ENCODE results near the gene DSCAM.

- no peak for TF ChIP-seq POLR2AphosphoS5 (IDR thresholded peaks at IDR 0.05; ENCODE audit: low read depth, low read length)
- no peak for TF ChIP-seq TAF1 (IDR thresholded peaks at IDR 0.05; ENCODE audit: borderline replicate concordance, low read depth, low read length)
- TF ChIP-seq POLR2A (IDR thresholded peaks at IDR 0.05; ENCODE audit: low read depth, low read length) = no peak
Measured at GRCh38 chr21:40652436-40652835, 194.5 kb downstream of the DSCAM start.
